ENCODE results near the gene SCMH1.
"Not testable (repeated sequence)": the region's sequence is repeated elsewhere in the genome, so short reads cannot be mapped to it uniquely, and the experiment has no call there.

The SCMH1 gene

GRCh38 chr1:41200728-41201127 is 41.4 kb downstream of the SCMH1 start:
- no peak for DNase-seq

GRCh38 chr1:41199375-41199774 is 42.7 kb downstream of the SCMH1 start:
- no peak for DNase-seq

- DNase-seq, result no peak
Measured at GRCh38 chr1:41192456-41193178, 49.5 kb downstream of the SCMH1 start.

DNA sequence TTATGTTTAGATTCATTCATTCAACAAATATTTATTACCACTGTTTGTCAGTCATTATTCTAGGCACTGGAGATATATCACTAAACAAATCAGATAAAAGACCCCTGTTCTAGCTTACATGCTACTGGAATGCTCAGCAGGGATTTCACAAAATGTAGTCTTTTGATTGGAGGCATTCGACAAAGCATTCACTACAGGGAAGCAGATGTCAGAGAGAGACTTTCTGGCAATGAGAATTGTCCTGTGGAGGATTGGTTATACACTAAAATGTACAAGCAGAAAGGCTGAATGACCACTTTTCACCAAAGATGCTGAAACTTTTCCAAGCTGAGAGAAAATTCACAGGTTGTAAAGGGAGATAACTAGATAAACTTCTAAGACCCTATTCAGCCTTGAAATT is 57.7 kb downstream of the SCMH1 start:
- DNase-seq, result no peak

GRCh38 chr1:41178230-41178629 is 63.9 kb downstream of the SCMH1 start:
- not testable (repeated sequence) for DNase-seq

GRCh38 chr1:41175546-41175945 is 66.6 kb downstream of the SCMH1 start:
- no peak for DNase-seq

- DNase-seq, result no peak
Measured at GRCh38 chr1:41174170-41174569, 67.9 kb downstream of the SCMH1 start.

DNA sequence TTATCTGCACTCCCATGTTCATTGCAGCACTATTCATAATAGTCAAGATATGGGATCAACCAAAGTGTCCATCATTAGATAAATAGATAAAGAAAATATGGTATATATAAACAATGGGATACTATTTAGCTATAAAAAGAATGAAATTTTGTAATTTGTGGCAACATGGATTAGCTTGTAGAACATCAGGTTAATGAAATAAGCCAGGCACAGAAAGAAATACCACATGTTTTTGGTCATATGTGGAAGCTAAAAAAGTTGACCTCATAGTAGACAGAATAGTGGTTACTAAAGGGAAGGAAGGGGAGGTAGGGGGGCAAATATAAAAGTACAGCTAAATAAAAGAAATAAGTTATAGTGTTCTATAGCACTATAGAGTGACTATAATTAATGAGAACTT is 68.5 kb downstream of the SCMH1 start:
- DNase-seq, result no peak

- no peak for DNase-seq
Measured at GRCh38 chr1:41171266-41171874, 70.7 kb downstream of the SCMH1 start.

DNA sequence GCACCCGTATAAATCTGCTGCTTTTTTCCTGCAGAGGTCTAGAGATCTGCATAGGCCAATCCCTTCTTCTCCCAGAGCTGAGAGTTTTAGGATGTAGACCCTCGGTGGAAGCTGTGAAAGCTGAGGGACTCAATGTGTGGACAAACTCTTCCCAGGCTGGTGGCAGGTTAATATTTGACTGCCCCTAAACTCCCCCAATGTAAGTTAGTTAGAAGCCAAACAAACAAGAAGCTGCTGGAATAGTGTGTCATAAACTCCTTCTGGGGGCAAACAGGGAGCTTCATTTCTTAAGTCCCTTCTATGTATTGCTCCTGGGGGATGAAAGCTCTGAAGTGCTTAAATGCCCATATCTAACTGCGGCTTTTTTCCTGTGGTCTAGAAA is 72.3 kb downstream of the SCMH1 start:
- no peak for DNase-seq

DNA sequence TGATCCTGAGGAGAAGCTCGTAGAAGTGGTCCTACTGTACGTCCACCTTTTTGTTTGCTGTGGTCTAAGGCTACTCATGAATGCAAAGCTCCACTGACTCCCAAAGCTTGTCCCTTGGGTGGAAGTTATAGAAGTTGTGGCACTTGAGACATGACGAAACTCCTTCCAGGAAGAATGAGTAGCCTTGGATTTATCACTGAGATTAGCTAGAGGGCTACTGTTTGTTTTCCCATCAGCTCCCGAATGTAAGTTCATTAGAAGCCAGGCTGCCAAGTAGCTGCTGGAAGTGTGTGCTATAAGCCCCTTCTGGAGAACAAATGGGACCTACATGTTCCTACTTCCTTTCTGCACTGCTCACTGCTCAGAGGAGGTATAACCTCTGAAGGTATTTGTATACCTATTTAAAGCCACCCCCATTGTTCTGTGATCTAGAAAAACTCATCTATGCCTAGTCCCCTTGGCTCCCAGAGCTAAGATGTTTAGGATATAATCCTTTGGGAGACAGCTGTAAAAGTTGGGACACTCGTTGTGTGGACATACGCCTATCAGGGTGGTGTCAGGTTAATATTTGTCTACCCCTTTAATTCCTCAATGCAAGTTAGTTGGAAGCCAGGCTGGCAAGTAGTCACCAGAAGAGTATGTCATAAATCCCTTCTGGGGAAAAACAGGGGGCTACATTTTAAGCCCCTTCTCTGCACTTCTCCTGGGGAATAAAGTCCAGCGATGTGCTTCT is 72.9 kb downstream of the SCMH1 start:
- DNase-seq, result no peak

DNA sequence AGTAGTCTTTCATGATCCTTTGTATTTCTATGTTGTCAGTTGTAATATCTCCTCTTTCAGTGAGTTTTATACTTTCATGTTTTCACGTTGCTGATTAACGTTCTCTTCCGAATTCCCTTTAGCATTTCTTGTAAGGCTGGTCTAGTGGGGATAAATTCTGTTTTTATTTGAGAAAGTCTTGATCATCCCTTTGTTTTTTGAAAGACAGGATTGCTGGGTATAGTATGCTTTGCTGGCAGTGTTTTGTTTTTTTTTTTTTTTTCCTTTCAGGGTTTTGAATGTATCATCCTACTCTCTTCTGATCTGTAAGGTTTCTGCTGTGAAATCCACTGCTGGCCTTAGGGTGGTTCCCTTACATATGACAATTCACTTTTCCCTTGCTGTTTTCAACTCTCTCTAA is 74.4 kb downstream of the SCMH1 start:
- no peak for DNase-seq

- no peak for DNase-seq
Measured at GRCh38 chr1:41164727-41165126, 77.4 kb downstream of the SCMH1 start.

DNA sequence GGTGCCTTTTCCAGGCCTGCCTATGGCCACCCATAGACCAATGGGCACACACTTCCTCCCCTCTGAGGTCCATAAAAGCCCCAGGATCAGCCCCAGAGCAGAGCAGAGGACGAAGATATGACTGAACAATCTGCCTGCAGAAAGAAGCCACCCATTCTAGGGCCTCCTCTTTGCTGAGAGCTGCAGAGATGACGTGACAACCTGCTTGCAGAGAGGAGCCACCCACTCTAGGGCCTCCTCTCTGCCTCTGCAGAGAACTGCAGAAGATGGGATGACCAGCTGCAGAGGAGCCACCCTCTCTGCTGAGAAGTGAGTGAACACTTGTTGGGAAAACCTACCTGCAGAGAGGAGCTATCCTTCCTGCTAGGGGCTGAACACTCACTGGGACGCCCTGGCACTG is 79.7 kb downstream of the SCMH1 start:
- no peak for DNase-seq

DNA sequence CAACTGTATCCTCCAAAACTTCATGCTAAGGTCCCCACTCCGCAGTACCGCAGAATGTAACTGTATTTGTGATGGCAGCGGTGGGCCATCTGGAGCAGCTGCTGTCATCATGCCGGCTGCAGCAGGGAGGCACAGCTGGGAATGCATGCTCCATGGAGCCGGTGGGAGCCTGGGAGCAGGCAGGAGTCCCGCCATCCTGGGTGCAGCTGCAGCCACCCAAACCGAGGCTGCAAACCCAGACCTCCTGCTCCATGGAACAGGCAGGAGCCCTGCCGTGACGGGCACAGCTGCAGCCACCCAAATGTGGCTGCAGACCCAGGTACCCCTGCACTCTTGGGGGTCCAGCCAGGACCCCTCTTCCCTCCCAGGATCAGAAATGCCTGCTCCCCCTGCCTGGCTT is 80.3 kb downstream of the SCMH1 start:
- DNase-seq, result no peak

- DNase-seq, result no peak
Measured at GRCh38 chr1:41160498-41161110, 81.5 kb downstream of the SCMH1 start.

GRCh38 chr1:41158966-41159365 is 83.1 kb downstream of the SCMH1 start:
- no peak for DNase-seq

- DNase-seq, result no peak
Measured at GRCh38 chr1:41158147-41158875, 83.8 kb downstream of the SCMH1 start.

GRCh38 chr1:41155105-41155504 is 87.0 kb downstream of the SCMH1 start:
- no peak for DNase-seq

DNA sequence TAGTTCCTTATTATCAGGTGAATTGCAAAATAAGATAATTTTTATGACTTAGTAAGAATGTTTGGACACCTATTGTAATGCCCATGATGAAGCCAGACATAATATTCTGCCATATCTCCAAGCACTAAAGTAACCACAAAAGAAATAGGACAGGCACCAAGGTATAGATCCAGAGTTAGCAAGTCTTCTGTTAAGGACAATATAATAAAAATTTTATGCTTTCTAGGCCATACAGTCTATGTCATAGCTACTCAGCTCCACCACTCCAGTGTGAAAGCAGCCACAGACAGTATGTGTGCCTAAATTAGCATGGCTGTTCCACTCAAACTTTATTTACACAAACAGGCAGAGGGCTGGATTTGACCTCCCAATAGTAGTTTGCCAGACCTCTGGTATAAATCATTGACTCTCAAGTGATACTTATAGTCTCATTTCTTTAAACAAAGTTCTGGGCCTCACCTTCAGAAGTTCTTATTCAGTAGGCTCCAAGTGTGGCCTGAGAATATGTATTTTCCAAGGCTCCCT is 88.3 kb downstream of the SCMH1 start:
- DNase-seq, result no peak

DNA sequence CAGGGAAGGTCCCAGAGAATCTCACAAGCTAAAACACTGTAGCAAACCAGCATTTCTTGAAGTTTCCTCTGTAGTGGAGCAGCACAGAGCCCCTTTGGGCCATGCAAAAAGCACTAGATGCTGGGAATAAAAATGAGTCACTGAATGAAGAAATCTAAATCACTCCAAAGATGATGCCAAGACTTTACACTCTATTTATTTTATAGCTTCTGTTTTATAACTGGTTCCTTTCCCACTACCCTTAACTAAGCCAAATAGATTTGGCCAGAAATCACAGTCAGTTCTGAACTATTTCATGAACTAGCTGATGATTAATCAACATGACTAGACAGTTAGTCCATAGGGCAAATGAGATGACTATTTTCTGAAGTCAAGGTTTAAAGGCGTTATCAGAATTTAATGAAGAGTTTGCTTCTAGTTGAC is 89.5 kb downstream of the SCMH1 start:
- DNase-seq, result no peak

DNA sequence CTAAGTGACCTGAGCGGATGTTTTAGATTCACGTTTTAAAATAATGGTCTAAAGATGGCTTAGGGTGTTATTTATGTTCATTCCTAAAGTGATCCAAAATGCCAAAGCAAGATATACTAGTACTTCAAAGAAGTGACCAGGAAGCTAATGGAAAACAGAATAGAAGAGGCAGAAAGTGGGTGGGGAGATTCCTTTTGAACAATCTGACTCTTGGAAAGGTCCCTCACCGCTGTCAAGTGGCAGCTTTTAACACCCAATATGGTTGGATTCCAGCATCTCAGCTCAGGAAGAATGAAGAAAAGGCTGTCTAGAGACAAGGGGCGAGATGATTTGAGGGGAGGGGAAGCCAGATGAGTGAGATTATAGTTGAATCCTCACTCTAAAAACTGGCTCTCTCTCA is 90.3 kb downstream of the SCMH1 start:
- DNase-seq, result no peak

DNA sequence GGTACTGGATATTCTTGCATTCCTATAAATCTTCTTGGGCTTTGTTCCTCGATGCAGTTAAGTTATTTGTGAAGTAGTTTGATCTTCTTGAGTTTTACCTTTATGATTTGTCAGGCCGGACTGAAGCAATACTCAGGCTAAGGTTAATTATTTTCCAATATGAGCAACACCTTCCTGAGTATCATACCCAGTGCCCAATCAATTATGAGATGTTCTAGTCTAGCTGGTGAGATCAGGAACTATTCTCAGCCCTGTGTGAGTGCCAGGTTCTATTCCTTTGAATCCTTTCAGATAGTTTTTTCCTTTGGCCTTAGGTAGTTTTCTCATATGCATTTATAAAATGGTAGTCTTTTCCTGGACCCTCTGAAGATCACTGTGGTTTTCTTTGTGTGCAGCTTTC is 92.5 kb downstream of the SCMH1 start:
- DNase-seq, result no peak

Measured in activated CD8-positive, alpha-beta memory T cell treated with anti-CD3 and anti-CD28 coated beads, Interleukin-2, amount 50 U/mL, for 4 hours (primary cell).